Measurements from ENCODE around the gene SRSF10.

DNA sequence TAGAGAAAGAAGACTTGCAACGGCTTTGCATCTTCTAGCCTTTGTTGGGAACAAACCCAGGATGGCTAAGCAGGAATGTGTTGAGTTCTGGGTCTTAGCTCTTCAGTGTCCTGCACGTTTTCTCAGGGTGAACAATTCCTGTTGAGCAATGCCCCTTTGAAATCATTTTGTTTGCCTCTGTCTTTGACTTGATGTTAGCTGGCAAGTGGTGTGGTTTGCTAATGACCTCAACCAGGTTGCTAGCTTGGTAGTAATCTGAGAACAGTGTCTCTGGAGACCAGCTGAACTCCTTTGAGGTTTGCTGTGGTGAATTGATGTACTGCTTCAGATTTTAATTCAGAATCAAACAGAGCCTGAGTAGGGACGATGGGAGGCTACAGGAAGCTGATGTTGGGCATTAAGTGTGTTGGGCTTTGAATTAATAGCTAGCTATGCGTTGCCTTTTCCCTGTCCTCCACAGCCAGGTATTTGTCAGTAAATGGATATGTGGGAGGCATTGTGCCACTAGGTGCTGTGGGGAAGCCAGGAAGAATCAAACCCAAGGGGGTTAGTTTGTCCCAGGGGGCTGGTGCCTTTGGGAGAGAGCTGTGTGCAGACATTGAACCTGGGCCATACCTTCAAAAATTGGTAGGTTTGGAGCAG is 23.3 kb upstream of the SRSF10 start:
- TF ChIP-seq, protein P1, sequence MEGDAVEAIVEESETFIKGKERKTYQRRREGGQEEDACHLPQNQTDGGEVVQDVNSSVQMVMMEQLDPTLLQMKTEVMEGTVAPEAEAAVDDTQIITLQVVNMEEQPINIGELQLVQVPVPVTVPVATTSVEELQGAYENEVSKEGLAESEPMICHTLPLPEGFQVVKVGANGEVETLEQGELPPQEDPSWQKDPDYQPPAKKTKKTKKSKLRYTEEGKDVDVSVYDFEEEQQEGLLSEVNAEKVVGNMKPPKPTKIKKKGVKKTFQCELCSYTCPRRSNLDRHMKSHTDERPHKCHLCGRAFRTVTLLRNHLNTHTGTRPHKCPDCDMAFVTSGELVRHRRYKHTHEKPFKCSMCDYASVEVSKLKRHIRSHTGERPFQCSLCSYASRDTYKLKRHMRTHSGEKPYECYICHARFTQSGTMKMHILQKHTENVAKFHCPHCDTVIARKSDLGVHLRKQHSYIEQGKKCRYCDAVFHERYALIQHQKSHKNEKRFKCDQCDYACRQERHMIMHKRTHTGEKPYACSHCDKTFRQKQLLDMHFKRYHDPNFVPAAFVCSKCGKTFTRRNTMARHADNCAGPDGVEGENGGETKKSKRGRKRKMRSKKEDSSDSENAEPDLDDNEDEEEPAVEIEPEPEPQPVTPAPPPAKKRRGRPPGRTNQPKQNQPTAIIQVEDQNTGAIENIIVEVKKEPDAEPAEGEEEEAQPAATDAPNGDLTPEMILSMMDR (IDR thresholded peaks at IDR 0.05), result peak in 1 of 7 experiments; percentile 19
- TF ChIP-seq POLR2A (IDR thresholded peaks at IDR 0.05), result no peak

Data from body of pancreas (tissue), 4 donors.